DOHH2 (cell line): ENCODE data around the gene EYA2.

Source experiments
- H3F3A ChIP-seq: fragments of 200-600 bp; sonication (generic), shearing (Covaris generic); 2 replicates; pipeline ENCODE4 v1.6.0; 2016; ENCODE audit warnings: antibody characterized with exemption, mild to moderate bottlenecking; ENCODE audit not compliant: control insufficient read depth, insufficient read depth
- H3K27ac ChIP-seq: fragments of 200-600 bp; sonication (generic); 2 replicates; pipeline ENCODE4 v1.5.1; 2014; ENCODE audit warnings: low read depth, mild to moderate bottlenecking, low read length, moderate library complexity
- H3K27me3 ChIP-seq: fragments of 200-600 bp; sonication (generic); 2 replicates; pipeline ENCODE4 v1.6.1; 2014; ENCODE audit warnings: mild to moderate bottlenecking, low read length, mixed read lengths; ENCODE audit not compliant: control insufficient read depth
- H3K36me3 ChIP-seq: fragments of 200-600 bp; sonication (generic); 2 replicates; pipeline ENCODE4 v1.6.1; 2014; ENCODE audit warnings: mild to moderate bottlenecking, low read length, moderate library complexity, mixed read lengths; ENCODE audit not compliant: control insufficient read depth
- H3K4me1 ChIP-seq: fragments of 200-600 bp; sonication (generic); 2 replicates; pipeline ENCODE4 v1.6.1; 2014; ENCODE audit warnings: mild to moderate bottlenecking, low read length, mixed read lengths; ENCODE audit not compliant: control insufficient read depth
- H3K4me2 ChIP-seq: fragments of 200-600 bp; sonication (generic); 2 replicates; pipeline ENCODE4 v1.6.0; 2014; ENCODE audit warnings: mild to moderate bottlenecking, low read length, moderate library complexity
- H3K4me3 ChIP-seq: fragments of 200-600 bp; sonication (generic); 2 replicates; pipeline ENCODE4 v1.5.1; 2014; ENCODE audit warnings: mild to moderate bottlenecking, low read length, mixed read lengths
- H3K79me2 ChIP-seq: fragments of 200-600 bp; sonication (generic); 2 replicates; pipeline ENCODE4 v1.6.1; 2014; ENCODE audit warnings: mild to moderate bottlenecking, low read length, mixed read lengths; ENCODE audit not compliant: control insufficient read depth
- H3K9me2 ChIP-seq: fragments of 200-600 bp; sonication (generic); replicated peaks from 2 replicates; pipeline ENCODE4 v1.6.1; 2014; ENCODE audit warnings: mild to moderate bottlenecking, low read length, mixed read lengths; ENCODE audit not compliant: control insufficient read depth
- H3K9me3 ChIP-seq: fragments of 200-600 bp; sonication (generic); 2 replicates; pipeline ENCODE4 v1.6.1; 2014; ENCODE audit warnings: antibody characterized with exemption, low read length, mixed read lengths; ENCODE audit not compliant: control insufficient read depth, insufficient read depth
- H4K20me1 ChIP-seq: fragments of 200-600 bp; sonication (generic); 2 replicates; pipeline ENCODE4 v1.6.0; 2014; ENCODE audit warnings: low read depth, mild to moderate bottlenecking, antibody characterized with exemption, low read length, moderate library complexity; ENCODE audit not compliant: control insufficient read depth, insufficient read depth
- CTCF ChIP-seq: fragments of 200-600 bp; sonication (generic); IDR thresholded peaks from one replicate; pipeline ENCODE4 v1.5.1; 2014; ENCODE audit warnings: antibody characterized with exemption, mild to moderate bottlenecking, low read depth, low read length; ENCODE audit not compliant: poor library complexity, severe bottlenecking
- EZH2phosphoT487 ChIP-seq: fragments of 200-600 bp; sonication (generic); IDR thresholded peaks from 2 replicates; pipeline ENCODE4 v1.6.1; 2017; ENCODE audit warnings: borderline replicate concordance, mild to moderate bottlenecking, antibody characterized with exemption, low read length, moderate library complexity, mixed read lengths

Gene EYA2

GRCh38 chr20:46964618-46965455, 70.2 kb downstream of the EYA2 start:
- no peak overlapping the region for H3K4me3 ChIP-seq
- H3K79me2 ChIP-seq: no peaks in the 10 kb centered on the region
- TF ChIP-seq CTCF (no peak), EZH2phosphoT487 (no peak)
- no peaks in the 10 kb centered on the region for H3K36me3 ChIP-seq
- no peak overlapping the region for H3K27ac ChIP-seq
- H3K9me3 ChIP-seq: no peaks in the 10 kb centered on the region
- no peaks in the 10 kb centered on the region for H4K20me1 ChIP-seq
- no peaks in the 10 kb centered on the region for H3F3A ChIP-seq
- no peaks in the 10 kb centered on the region for H3K27me3 ChIP-seq
- H3K4me2 ChIP-seq: no peak overlapping the region
- no peaks in the 10 kb centered on the region for H3K4me1 ChIP-seq
- H3K9me2 ChIP-seq: no peaks in the 10 kb centered on the region

DNA sequence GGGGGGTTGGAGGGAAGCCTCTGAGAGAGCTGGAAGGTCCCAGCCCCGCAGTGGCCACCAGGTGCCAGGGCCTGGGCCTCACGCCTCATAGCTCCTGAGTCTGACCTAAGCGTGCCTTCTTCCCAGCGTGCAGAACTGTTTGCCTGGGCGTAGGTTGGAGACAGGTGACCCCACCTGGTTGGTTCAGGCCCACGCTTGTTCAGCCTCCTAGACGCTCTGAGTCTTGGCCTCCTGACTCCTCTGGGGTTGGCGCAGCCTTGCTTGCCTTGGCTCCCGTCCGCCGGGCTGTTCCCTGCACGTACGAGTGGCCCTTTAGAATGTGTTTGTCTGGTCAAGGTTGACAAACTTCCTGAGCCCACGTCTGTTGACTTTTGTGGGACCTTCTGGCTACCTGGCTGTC, 70.8 kb downstream of the EYA2 start:
- Histone ChIP-seq H3K4me3 (no peak overlapping the region), H3K4me2 (no peak overlapping the region), H3K79me2 (no peaks in the 10 kb centered on the region), H3K4me1 (no peaks in the 10 kb centered on the region), H3F3A (no peaks in the 10 kb centered on the region), H3K9me2 (no peaks in the 10 kb centered on the region), H3K27me3 (no peaks in the 10 kb centered on the region), H3K9me3 (no peaks in the 10 kb centered on the region), H3K36me3 (no peaks in the 10 kb centered on the region), H3K27ac (no peak overlapping the region), H4K20me1 (no peaks in the 10 kb centered on the region)
- no peak for TF ChIP-seq EZH2phosphoT487
- TF ChIP-seq CTCF: no peak

GRCh38 chr20:46967646-46968045, 73.0 kb downstream of the EYA2 start:
- H3K79me2 ChIP-seq: no peaks in the 10 kb centered on the region
- H3K9me3 ChIP-seq: no peaks in the 10 kb centered on the region
- no peaks in the 10 kb centered on the region for H3K27me3 ChIP-seq
- H3K9me2 ChIP-seq: no peaks in the 10 kb centered on the region
- H3K4me2 ChIP-seq: no peak overlapping the region
- H3K27ac ChIP-seq: no peak overlapping the region
- no peaks in the 10 kb centered on the region for H3K36me3 ChIP-seq
- no peak for TF ChIP-seq EZH2phosphoT487
- TF ChIP-seq CTCF: no peak
- H3K4me3 ChIP-seq: no peak overlapping the region
- no peaks in the 10 kb centered on the region for H3F3A ChIP-seq
- no peaks in the 10 kb centered on the region for H3K4me1 ChIP-seq
- H4K20me1 ChIP-seq: no peaks in the 10 kb centered on the region
